ENCODE results near the gene C6orf136. TPM values are rescaled to one million over a fixed set of nuclear protein-coding genes. Genes with fewer than 3 reads are reported as not detected.

The C6orf136 gene
- total and polyA plus RNA-seq, 9 of the 15 experiments (the other 6 are each of a cell fraction or from before 2014, with no cell fraction given) = 14.1 to 63.1 (median 18.4) TPM

GRCh38 chr6:30647242-30648116 is 546 bp downstream of the C6orf136 start (continued):
- peak; percentile 22 for TF ChIP-seq SRSF7 (optimal IDR thresholded peaks at IDR 0.05; ENCODE audit: low read depth, low read length)
- peak; percentile 99 for TF ChIP-seq ESRRA (IDR thresholded peaks at IDR 0.05; ENCODE audit: borderline replicate concordance, low read depth)
- no peak for TF ChIP-seq TSHZ1 (CRISPR knock-in tag; IDR thresholded peaks at IDR 0.05)
- no peak for TF ChIP-seq DMBX1 (CRISPR knock-in tag; IDR thresholded peaks at IDR 0.05; ENCODE audit: borderline replicate concordance)
- TF ChIP-seq CEBPB (tag; IDR thresholded peaks at IDR 0.05) = no peak
- TF ChIP-seq KDM1A (IDR thresholded peaks at IDR 0.05) = no peak
- no peak; the same call in 1 of the 2 replicates for TF ChIP-seq ZBTB49 (CRISPR knock-in tag; IDR thresholded peaks at IDR 0.05; ENCODE audit: borderline replicate concordance)
- peak; percentile 95 for TF ChIP-seq CTBP1 (IDR thresholded peaks at IDR 0.05; ENCODE audit: borderline replicate concordance)
- TF ChIP-seq PRPF4 (IDR thresholded peaks at IDR 0.05; ENCODE audit: insufficient read depth, low read depth, low read length, poor library complexity, severe bottlenecking) = no peak
- 0 out of 2 replicates have a peak, but pooled peaks have one; percentile 45 for TF ChIP-seq SRSF3 (IDR thresholded peaks at IDR 0.05; ENCODE audit: insufficient read depth, low read length)
- TF ChIP-seq ZNF830 (CRISPR knock-in tag; IDR thresholded peaks at IDR 0.05) = peak; percentile 85
- no peak for TF ChIP-seq PTTG1 (tag; IDR thresholded peaks at IDR 0.05; ENCODE audit: low read depth)
- no peak for TF ChIP-seq ZBTB1 (CRISPR knock-in tag; IDR thresholded peaks at IDR 0.05; ENCODE audit: borderline replicate concordance, low read depth)
- TF ChIP-seq ZNF12 (CRISPR knock-in tag; IDR thresholded peaks at IDR 0.05) = peak; percentile 74; the same call in 1 of the 2 replicates
- peak; percentile 86 for TF ChIP-seq SP1 (CRISPR knock-in tag; IDR thresholded peaks at IDR 0.05)
- TF ChIP-seq ZNF609 (CRISPR knock-in tag; IDR thresholded peaks at IDR 0.05; ENCODE audit: borderline replicate concordance) = peak; percentile 83; the same call in 1 of the 2 replicates

Measured in K562 (cell line).